Superior temporal gyrus (tissue), 1 donor: Measurements from ENCODE around the gene SGSH.
"Not testable (repeated sequence)": the region's sequence is repeated elsewhere in the genome, so short reads cannot be mapped to it uniquely, and the experiment has no call there.

Experiments
- DNase-seq: peaks from one replicate; pipeline ENCODE4 v3.0.0-alpha.2; 2016; ENCODE audit errors: extremely low spot score

The SGSH gene

GRCh38 chr17:80220054-80220735 is at the start of gene SGSH, which contains the start of gene SLC26A11:
Gene SGSH, minus strand, starts transcription at chr17:80220333. Its CDS starts 20 bp downstream, at chr17:80220313.
Gene SLC26A11, plus strand, starts transcription at chr17:80220427. Its CDS starts 1,134 bp downstream, at chr17:80221561.
- peak; percentile 10 for DNase-seq

GRCh38 chr17:80269405-80269807 is 49.3 kb upstream of the SGSH start:
- no peak for DNase-seq

DNA sequence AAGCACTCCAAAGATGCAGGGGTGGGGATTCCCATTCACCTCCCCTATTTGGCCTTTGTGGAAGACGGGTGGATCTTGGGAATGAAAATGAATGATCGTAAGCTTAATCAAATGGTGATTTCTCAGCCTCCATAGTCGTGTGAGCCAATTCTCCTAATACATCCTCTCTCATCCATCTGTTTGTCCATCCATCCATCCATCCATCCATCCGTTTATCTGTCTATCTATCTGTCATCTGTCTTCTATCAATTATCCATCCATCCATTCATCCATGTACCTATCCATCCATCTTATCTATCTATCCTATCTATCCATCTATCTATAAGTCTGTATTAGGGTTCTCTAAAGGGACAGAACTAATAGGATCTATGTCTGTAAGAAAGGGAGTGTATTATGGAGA is 48.3 kb upstream of the SGSH start:
- no peak for DNase-seq

- DNase-seq: no peak
Measured at GRCh38 chr17:80267391-80267790, 47.3 kb upstream of the SGSH start.

GRCh38 chr17:80265205-80266068 is 45.3 kb upstream of the SGSH start:
- DNase-seq: no peak

GRCh38 chr17:80264205-80265075 is 44.3 kb upstream of the SGSH start:
- DNase-seq: no peak

DNA sequence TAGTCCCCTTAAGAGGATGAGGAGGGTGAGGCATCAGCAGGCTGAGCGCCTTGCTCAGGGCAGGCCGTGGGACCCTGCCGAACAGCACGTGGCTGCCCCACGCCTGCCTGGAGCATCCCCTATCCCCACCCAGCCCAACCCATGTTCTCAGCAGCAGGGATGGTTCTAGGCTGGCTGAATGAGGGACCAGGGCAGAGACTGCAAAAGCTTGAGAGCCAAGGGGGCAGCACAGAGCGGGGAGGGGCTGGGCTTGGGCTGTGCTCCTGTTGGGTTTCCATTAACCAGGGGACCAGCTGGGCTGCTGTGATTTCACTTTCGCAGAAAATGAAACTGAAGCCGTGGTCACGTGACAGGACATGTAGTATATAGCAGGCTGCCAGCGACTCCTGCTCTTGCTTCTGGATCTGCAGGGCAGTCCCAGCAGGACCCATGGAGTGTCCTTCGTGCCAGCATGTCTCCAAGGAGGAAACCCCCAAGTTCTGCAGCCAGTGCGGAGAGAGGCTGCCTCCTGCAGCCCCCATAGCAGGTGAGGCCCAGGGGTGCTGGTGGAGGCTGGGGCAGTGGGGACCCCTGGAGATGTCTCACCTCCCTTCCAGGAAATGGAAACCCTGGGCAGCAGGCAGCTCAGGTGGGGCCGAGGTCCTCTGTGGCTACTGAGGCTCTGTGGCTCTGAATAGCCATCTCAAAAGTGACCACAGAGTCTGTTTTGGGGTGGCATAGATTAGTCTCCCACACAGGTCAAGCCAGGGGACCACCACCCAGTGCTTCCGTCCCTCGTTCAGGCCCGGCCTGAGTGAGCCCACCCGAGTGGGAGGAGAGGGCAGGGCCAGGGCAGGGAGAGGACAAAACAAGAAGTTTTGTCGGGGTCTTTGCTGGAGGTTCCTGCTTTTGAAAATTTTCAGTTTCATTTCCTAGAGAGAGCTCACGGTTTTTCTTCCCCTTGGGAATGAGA is 43.4 kb upstream of the SGSH start:
- no peak for DNase-seq

DNA sequence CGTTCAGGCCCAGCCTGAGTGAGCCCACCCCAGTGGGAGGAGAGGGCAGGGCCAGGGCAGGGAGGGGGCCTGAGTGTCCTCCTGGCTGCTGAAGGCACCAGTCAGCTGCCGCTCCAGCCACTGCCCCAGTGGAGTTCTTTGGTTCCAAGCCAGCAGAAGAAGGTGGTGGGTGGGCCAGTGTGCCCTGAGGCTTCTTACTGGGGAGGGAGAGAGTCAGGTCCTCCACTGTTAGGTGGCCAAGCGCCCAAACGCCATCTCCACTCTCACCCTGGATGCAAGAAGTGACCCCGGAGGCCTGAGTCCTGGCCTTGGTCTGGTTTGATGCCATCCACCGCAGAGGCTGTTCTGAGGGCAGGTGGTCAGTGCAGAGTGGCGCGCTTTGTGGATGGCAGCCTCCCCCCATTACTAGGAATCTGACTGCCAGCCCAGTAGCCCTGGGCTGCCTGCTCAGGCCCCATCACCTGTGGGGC is 42.7 kb upstream of the SGSH start:
- DNase-seq: no peak

GRCh38 chr17:80262291-80262690 is 42.2 kb upstream of the SGSH start:
- no peak for DNase-seq

DNA sequence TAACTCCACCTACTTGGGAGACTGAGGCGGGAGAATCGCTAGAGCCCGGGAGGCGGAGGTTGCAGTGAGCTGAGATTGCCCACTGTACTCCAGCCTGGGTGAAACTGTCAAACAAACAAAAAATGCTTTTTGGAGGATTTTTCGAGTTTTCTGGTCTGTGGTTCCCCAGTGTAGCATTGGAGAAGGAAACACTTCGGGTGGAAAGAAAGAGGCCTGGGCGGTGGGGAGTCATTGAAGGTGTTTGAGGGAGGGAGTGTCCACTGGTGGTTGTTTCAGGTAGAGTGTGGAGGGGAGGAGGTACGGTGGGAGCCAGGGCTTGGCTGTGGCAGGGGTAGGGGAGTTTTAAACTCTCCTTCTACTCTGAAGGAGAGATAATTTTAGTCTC is 41.8 kb upstream of the SGSH start:
- DNase-seq: no peak

GRCh38 chr17:80261159-80261894 is 41.2 kb upstream of the SGSH start:
- no peak for DNase-seq

- no peak for DNase-seq
Measured at GRCh38 chr17:80260791-80261158, 40.6 kb upstream of the SGSH start, which contains the start of gene RNF213. Gene RNF213, plus strand, starts transcription at chr17:80260852. Its CDS starts 2,830 bp downstream, at chr17:80263682.

DNA sequence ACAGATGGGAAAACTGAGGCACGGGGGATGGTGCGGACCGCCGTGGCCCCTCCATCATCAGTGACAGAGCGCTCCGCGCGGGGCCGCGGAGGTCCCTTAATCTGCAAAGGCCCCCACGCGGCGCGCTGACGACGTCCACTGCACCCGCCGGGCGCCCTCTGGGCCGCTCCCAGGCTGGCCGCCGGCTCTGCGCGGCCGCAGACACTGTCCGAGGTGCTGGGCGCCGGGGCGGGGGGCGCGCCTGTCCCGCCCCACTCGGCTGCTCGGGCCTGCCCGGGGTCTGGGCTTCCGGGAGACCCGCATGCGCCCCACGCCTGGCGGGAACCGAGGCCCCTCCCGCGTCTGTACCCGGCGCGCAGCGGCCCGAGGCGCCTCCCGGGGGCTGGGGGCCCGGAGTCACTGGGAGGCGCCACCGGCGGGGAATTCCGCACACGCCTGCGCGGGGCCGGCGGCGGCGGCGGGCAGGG is 40.0 kb upstream of the SGSH start:
- no peak for DNase-seq

GRCh38 chr17:80259457-80260068 is 39.4 kb upstream of the SGSH start:
- no peak for DNase-seq

- not testable (repeated sequence) for DNase-seq
Measured at GRCh38 chr17:80258296-80258695, 38.2 kb upstream of the SGSH start.

DNA sequence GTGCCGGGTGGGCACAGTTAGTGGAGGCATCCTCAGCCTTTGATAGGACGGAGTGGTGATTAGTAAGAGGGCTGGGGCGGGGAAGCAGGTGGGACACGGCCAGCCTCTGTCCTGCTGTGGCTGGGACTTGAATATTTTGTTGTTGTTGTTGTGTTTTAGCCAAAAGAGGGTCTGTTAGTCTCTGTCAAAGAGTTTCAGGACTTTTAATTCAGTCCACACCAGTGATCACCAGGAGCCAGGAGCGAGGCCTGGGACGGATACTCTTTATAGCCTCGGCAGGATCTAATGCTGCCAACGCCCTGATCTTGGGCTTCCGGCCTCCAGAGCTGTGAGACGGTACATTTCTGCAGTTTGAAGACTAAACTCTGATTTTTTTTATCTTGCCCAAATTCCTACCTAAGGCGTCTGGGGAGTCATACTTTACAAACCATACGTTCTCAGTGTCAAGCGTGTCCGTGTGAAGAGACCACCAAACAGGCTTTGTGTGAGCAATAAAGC is 37.6 kb upstream of the SGSH start:
- no peak for DNase-seq

GRCh38 chr17:80256034-80256350 is 35.9 kb upstream of the SGSH start:
- no peak for DNase-seq

GRCh38 chr17:80254396-80255251 is 34.5 kb upstream of the SGSH start:
- no peak for DNase-seq
